NCI-H2196 treated with DMSO at 0.1 percent for 48 hours (cell line): ENCODE data around the gene RAPGEF6.
"Not testable (repeated sequence)": the region's sequence is repeated elsewhere in the genome, so short reads cannot be mapped to it uniquely, and the experiment has no call there.

Experiments used
- DNase-seq: peaks from one replicate; lab custom pipeline; 2025; ENCODE audit not compliant: unreplicated experiment; lab: John Stamatoyannopoulos, UW

RAPGEF6 gene

GRCh38 chr5:131634996-131635683 is at the start of gene RAPGEF6:
TSS of gene RAPGEF6 (minus strand) at chr5:131635229. CDS start at chr5:131635030, 199 bp downstream.
- DNase-seq: peak; percentile 98

GRCh38 chr5:131684595-131684994 is 49.6 kb upstream of the RAPGEF6 start:
- no peak for DNase-seq

DNA sequence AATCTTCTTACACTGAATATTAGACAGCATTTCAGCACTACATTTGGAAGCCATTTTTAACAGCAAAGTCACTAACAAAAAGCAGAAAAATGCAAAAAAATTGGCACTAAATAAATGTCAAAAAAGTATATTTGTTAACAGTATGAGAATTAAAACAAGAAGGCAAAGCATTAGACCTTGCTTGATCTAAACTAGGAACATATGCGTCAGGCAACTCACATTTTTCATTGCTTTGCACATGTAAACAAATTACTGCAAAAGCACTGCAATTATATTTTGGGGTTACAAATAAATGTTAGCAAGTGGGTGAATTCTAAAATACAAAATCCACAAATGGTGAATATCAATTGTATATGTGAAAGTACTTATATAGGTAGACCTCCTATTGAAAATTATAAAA is 49.0 kb upstream of the RAPGEF6 start:
- DNase-seq: no peak

GRCh38 chr5:131682826-131683225 is 47.8 kb upstream of the RAPGEF6 start:
- no peak for DNase-seq

GRCh38 chr5:131682175-131682574 is 47.1 kb upstream of the RAPGEF6 start:
- DNase-seq: no peak

DNA sequence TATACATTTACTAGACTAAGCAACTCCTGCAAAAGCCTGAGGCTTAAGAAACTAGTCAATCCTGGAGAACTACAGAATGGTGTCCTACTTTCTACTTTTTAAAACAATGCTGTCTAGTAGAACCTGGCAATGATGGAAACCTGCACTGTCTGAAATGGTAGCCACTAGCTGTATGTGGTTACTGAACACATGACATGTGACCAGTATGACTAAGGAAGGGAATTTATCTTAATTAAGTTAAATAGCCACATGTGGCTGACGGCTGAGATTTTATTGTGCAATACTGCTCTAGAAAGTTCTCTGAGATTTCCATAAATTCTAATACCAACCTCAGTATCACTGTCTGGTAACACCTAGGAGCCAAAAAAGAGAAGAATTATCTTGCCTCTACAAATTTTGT is 44.9 kb upstream of the RAPGEF6 start:
- no peak for DNase-seq

DNA sequence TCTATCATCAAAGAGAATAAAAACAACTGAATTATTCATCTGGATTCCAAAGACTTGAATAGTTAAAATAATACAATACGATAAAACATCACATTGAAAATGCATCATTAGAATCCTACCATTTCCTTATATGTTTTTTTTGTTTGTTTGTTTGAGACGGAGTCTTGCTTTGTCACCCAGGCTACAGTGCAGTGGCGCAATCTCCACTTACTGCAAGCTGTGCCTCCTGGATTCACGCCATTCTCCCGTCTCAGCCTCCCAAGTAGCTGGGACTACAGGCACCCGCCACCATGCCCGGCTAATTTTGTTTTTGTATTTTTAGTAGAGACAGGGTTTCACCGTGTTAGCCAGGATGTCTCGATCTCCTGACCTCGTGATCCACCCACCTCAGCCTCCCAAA is 43.2 kb upstream of the RAPGEF6 start:
- DNase-seq: not testable (repeated sequence)

GRCh38 chr5:131677115-131677514 is 42.1 kb upstream of the RAPGEF6 start:
- DNase-seq: no peak

DNA sequence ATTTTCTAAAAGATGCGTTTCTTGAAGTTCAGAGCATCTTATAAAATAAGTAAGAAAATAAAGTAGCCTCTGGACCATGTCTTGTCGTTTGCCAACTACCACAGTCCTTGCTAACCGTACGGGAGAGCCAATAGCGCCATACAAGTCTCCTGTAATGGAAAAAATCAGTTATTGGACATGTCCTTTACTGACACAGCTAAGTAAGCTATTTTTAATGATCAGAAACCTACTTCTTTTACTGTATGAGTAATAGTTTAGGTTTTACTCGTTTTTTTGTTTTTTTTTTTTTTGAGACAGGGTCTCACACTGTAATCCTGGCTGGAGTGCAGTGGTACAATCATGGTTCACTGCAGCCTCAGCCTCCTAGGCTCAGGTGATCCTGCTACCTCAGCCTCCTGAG is 37.7 kb upstream of the RAPGEF6 start:
- no peak for DNase-seq

- DNase-seq: peak; percentile 17
These were observed 37.1 kb upstream of the RAPGEF6 start for GRCh38 chr5:131671994-131672655.

DNA sequence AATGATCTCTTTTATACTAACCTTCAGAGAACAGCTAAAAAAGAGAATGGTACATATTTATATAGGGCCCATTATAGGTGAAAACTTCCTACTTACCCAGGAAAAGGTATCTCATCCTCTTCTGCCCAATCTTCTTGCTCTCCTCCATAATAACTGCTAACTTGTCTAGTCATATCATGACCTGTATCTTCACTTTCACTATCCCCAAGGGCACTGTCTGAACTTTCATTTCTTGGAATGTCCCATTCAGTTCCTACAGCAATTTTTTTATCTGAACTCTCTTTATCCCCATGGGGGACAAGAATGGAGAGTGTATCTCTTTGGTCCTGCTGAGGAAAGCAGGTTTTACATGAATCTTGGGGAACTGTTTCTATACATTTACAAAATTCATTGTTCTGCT is 36.4 kb upstream of the RAPGEF6 start:
- no peak for DNase-seq

DNA sequence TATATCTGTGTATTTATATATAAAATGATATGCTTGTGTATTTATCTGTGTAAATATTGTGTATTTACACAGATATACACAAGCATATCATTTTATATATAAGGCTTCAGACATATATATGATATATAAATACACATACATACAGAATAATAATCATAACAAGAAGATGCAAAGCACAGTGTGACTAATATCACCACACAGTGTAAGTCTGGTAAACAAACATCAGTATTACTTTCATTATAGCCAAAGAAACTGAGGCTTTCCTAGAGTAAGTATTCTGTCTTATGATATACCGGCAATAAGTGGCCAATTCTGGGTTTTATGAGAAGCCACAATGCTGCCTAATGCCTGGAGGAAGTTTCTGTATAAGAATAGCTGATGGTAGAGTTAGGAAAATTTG is 29.9 kb upstream of the RAPGEF6 start:
- no peak for DNase-seq

- no peak for DNase-seq
These were observed 26.9 kb upstream of the RAPGEF6 start for GRCh38 chr5:131661933-131662332.

DNA sequence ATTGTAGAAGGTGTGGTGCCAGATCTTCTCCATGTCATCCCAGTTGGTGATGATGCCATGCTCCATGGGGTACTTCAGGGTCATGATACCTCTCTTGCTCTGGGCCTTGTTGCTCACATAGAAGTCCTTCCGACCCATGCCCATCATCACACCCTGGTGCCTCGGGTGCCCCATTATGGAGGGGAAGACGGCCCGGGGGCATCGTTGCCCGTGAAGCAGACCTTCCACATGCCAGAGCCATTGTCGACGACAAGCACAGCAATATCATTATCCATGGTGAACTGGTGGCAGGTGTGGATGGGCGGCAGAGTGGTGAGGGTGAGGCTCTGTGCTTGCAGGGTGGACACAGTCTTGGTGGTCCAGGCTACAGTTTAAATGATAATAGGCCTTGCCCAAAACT is 24.8 kb upstream of the RAPGEF6 start:
- no peak for DNase-seq

GRCh38 chr5:131659290-131659689 is 24.3 kb upstream of the RAPGEF6 start:
- DNase-seq: no peak

- DNase-seq: no peak
These were observed 19.7 kb upstream of the RAPGEF6 start for GRCh38 chr5:131654776-131655175.

GRCh38 chr5:131654309-131654708 is 19.3 kb upstream of the RAPGEF6 start:
- no peak for DNase-seq

GRCh38 chr5:131649161-131649560 is 14.1 kb upstream of the RAPGEF6 start:
- no peak for DNase-seq

GRCh38 chr5:131647048-131647769 is 12.2 kb upstream of the RAPGEF6 start:
- no peak for DNase-seq

- no peak for DNase-seq
These were observed 9.8 kb upstream of the RAPGEF6 start for GRCh38 chr5:131644822-131645221.

DNA sequence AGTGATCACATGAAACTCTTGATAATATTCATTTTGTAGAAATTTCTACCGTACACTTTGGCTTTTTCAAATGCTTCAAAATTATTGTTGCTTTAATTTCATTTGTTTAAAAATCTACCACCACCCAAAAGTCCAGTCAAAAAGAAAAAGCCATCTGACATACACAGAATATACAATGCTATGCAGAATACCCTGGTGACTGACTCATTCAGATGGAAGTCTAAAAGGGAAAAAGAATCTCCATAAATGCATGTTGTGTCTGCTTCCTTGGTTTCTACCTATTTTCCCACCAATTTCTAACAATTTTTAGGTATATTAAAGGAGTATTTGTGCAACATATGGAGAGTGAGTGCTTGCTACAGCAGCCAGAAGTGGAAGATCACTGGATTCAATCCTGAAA is 9.3 kb upstream of the RAPGEF6 start:
- DNase-seq: no peak

DNA sequence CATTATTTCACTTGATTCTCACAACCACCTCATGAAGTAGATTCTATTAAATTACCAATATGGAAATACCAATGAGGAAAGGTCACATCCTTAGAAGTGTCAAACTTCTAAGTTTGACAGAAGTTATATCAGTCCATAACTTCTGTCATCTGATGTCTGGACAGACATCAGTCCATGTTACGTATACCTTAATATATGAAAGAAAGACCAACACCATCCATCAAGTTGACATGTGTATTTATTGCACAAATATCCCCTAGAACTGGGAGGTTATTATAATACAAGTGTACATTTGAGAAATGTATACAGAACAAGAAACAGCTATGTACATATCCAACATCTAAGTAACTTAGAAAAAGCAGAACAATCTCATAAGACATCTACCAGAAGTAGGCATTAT is 6.5 kb upstream of the RAPGEF6 start:
- DNase-seq: no peak
